ENCODE measurements around the gene ARL17B.
A peak's percentile ranks its signal among the peaks of the same experiment; 100 is the strongest.
"Not testable (repeated sequence)": the region's sequence is repeated elsewhere in the genome, so short reads cannot be mapped to it uniquely, and the experiment has no call there.

Gene ARL17B

GRCh38 chr17:46372236-46373229 is 11.0 kb upstream of the ARL17B start:
- H3K4me3 ChIP-seq (ENCODE audit: extremely low read depth, insufficient read depth, low read length, poor library complexity, severe bottlenecking); H3K36me3 ChIP-seq (ENCODE audit: control insufficient read depth, insufficient read depth, low read length); H3K27ac ChIP-seq (ENCODE audit: low read depth, low read length, severe bottlenecking); H3K9me3 ChIP-seq (ENCODE audit: control insufficient read depth, low read length); H3K4me1 ChIP-seq (ENCODE audit: control insufficient read depth, insufficient read depth, low read length, poor library complexity, severe bottlenecking): not testable (repeated sequence)
- WGBS, 2 experiments (ENCODE audit: insufficient coverage in 2 of 2) = no CpG with 5 or more reads among the region's 95 CpGs

- H3K27ac ChIP-seq (ENCODE audit: low read depth, low read length, severe bottlenecking); H3K36me3 ChIP-seq (ENCODE audit: control insufficient read depth, insufficient read depth, low read length); H3K9me3 ChIP-seq (ENCODE audit: control insufficient read depth, low read length); H3K4me1 ChIP-seq (ENCODE audit: control insufficient read depth, insufficient read depth, low read length, poor library complexity, severe bottlenecking); H3K4me3 ChIP-seq (ENCODE audit: extremely low read depth, insufficient read depth, low read length, poor library complexity, severe bottlenecking): not testable (repeated sequence)
- WGBS, 2 experiments (ENCODE audit: insufficient coverage in 2 of 2) = no CpG with 5 or more reads among the region's 3 CpGs
These were observed 6.0 kb upstream of the ARL17B start for GRCh38 chr17:46367520-46367919.

GRCh38 chr17:46361145-46361735 is 326 bp downstream of the ARL17B start:
- no CpG with 5 or more reads among the region's 42 CpGs for WGBS, 2 experiments (ENCODE audit: insufficient coverage in 2 of 2)
- H3K36me3 ChIP-seq (ENCODE audit: control insufficient read depth, insufficient read depth, low read length); H3K9me3 ChIP-seq (ENCODE audit: control insufficient read depth, low read length); H3K4me1 ChIP-seq (ENCODE audit: control insufficient read depth, insufficient read depth, low read length, poor library complexity, severe bottlenecking); H3K27ac ChIP-seq (ENCODE audit: low read depth, low read length, severe bottlenecking): not testable (repeated sequence)
- peak overlapping the region; percentile 14 for H3K4me3 ChIP-seq (ENCODE audit: extremely low read depth, insufficient read depth, low read length, poor library complexity, severe bottlenecking)

- no CpG with 5 or more reads among the region's 4 CpGs for WGBS, 2 experiments (ENCODE audit: insufficient coverage in 2 of 2)
- not testable (repeated sequence) for H3K9me3 ChIP-seq (ENCODE audit: control insufficient read depth, low read length); H3K27ac ChIP-seq (ENCODE audit: low read depth, low read length, severe bottlenecking); H3K36me3 ChIP-seq (ENCODE audit: control insufficient read depth, insufficient read depth, low read length); H3K4me1 ChIP-seq (ENCODE audit: control insufficient read depth, insufficient read depth, low read length, poor library complexity, severe bottlenecking); H3K4me3 ChIP-seq (ENCODE audit: extremely low read depth, insufficient read depth, low read length, poor library complexity, severe bottlenecking)
These were observed 7.7 kb downstream of the ARL17B start for GRCh38 chr17:46353856-46354255.

GRCh38 chr17:46349060-46349459 is 12.5 kb downstream of the ARL17B start:
- not testable (repeated sequence) for H3K9me3 ChIP-seq (ENCODE audit: control insufficient read depth, low read length); H3K4me1 ChIP-seq (ENCODE audit: control insufficient read depth, insufficient read depth, low read length, poor library complexity, severe bottlenecking); H3K27ac ChIP-seq (ENCODE audit: low read depth, low read length, severe bottlenecking); H3K36me3 ChIP-seq (ENCODE audit: control insufficient read depth, insufficient read depth, low read length); H3K4me3 ChIP-seq (ENCODE audit: extremely low read depth, insufficient read depth, low read length, poor library complexity, severe bottlenecking)
- WGBS, 2 experiments (ENCODE audit: insufficient coverage in 2 of 2) = no CpG with 5 or more reads among the region's 1 CpG

GRCh38 chr17:46348345-46348744 is 13.2 kb downstream of the ARL17B start:
- no CpG with 5 or more reads among the region's 2 CpGs for WGBS, 2 experiments (ENCODE audit: insufficient coverage in 2 of 2)
- not testable (repeated sequence) for H3K4me1 ChIP-seq (ENCODE audit: control insufficient read depth, insufficient read depth, low read length, poor library complexity, severe bottlenecking); H3K36me3 ChIP-seq (ENCODE audit: control insufficient read depth, insufficient read depth, low read length)

GRCh38 chr17:46342131-46342530 is 19.4 kb downstream of the ARL17B start:
- H3K36me3 ChIP-seq (ENCODE audit: control insufficient read depth, insufficient read depth, low read length); H3K4me1 ChIP-seq (ENCODE audit: control insufficient read depth, insufficient read depth, low read length, poor library complexity, severe bottlenecking); H3K27ac ChIP-seq (ENCODE audit: low read depth, low read length, severe bottlenecking); H3K9me3 ChIP-seq (ENCODE audit: control insufficient read depth, low read length); H3K4me3 ChIP-seq (ENCODE audit: extremely low read depth, insufficient read depth, low read length, poor library complexity, severe bottlenecking): not testable (repeated sequence)
- WGBS, 2 experiments (ENCODE audit: insufficient coverage in 2 of 2) = no CpG with 5 or more reads among the region's 3 CpGs

More at GRCh38 chr17:46348345-46348744, 13.2 kb downstream of the ARL17B start:
- not testable (repeated sequence) for H3K9me3 ChIP-seq (ENCODE audit: control insufficient read depth, low read length); H3K4me3 ChIP-seq (ENCODE audit: extremely low read depth, insufficient read depth, low read length, poor library complexity, severe bottlenecking); H3K27ac ChIP-seq (ENCODE audit: low read depth, low read length, severe bottlenecking)

GRCh38 chr17:46341220-46341619 is 20.3 kb downstream of the ARL17B start:
- no CpG with 5 or more reads among the region's 19 CpGs for WGBS, 2 experiments (ENCODE audit: insufficient coverage in 2 of 2)
- H3K27ac ChIP-seq (ENCODE audit: low read depth, low read length, severe bottlenecking) = not testable (repeated sequence)

GRCh38 chr17:46294831-46295230 is 66.7 kb downstream of the ARL17B start, which contains the start of gene LRRC37A:
LRRC37A (plus strand) TSS chr17:46295131; CDS start chr17:46295134, 3 bp downstream.
- H3K36me3 ChIP-seq (ENCODE audit: control insufficient read depth, insufficient read depth, low read length); H3K9me3 ChIP-seq (ENCODE audit: control insufficient read depth, low read length); H3K4me3 ChIP-seq (ENCODE audit: extremely low read depth, insufficient read depth, low read length, poor library complexity, severe bottlenecking); H3K4me1 ChIP-seq (ENCODE audit: control insufficient read depth, insufficient read depth, low read length, poor library complexity, severe bottlenecking); H3K27ac ChIP-seq (ENCODE audit: low read depth, low read length, severe bottlenecking): not testable (repeated sequence)
- WGBS, 2 experiments (ENCODE audit: insufficient coverage in 2 of 2) = no CpG with 5 or more reads among the region's 16 CpGs

More at GRCh38 chr17:46341220-46341619, 20.3 kb downstream of the ARL17B start:
- not testable (repeated sequence) for H3K4me3 ChIP-seq (ENCODE audit: extremely low read depth, insufficient read depth, low read length, poor library complexity, severe bottlenecking); H3K36me3 ChIP-seq (ENCODE audit: control insufficient read depth, insufficient read depth, low read length); H3K4me1 ChIP-seq (ENCODE audit: control insufficient read depth, insufficient read depth, low read length, poor library complexity, severe bottlenecking); H3K9me3 ChIP-seq (ENCODE audit: control insufficient read depth, low read length)

GRCh38 chr17:46291618-46292017 is 69.9 kb downstream of the ARL17B start:
- not testable (repeated sequence) for H3K36me3 ChIP-seq (ENCODE audit: control insufficient read depth, insufficient read depth, low read length); H3K4me3 ChIP-seq (ENCODE audit: extremely low read depth, insufficient read depth, low read length, poor library complexity, severe bottlenecking); H3K9me3 ChIP-seq (ENCODE audit: control insufficient read depth, low read length); H3K4me1 ChIP-seq (ENCODE audit: control insufficient read depth, insufficient read depth, low read length, poor library complexity, severe bottlenecking); H3K27ac ChIP-seq (ENCODE audit: low read depth, low read length, severe bottlenecking)
- WGBS, 2 experiments (ENCODE audit: insufficient coverage in 2 of 2) = 91 to 100% methylated on average over 2 to 4 of the region's 8 CpGs

All from mesodermal cell (in vitro differentiated cells).